ENCODE results near the gene MMP17.

The MMP17 gene

DNA sequence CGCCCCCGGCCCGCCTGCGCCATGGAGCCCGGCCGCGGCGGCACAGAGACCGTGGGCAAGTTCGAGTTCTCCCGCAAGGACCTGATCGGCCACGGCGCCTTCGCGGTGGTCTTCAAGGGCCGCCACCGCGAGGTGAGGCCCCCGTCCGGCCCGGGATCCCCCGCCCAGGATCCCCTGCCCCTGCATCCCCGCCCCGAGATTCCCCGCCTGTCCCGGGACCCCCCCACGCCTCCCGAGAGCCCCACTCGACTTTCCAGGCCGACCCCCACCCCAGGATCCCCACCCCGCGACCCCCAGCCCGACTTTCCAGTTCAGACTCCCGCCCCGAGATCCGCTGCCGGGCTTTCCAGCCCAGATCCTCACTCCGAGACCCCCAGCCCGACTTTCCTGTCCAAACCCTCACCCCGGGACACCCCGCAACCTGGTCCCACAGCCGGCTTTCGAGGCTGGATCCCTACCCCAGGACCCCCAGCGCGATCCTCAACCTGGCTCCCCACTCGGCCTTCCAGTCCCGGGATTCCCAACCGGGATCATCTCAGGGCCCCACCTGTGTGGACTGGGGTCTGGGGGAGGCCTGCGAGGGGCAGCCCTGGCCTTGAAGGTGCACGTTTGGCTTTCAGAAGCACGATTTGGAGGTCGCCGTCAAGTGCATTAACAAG, 66.9 kb downstream of the MMP17 start:
- DNase-seq (ENCODE audit: low spot score), result no peak

DNA sequence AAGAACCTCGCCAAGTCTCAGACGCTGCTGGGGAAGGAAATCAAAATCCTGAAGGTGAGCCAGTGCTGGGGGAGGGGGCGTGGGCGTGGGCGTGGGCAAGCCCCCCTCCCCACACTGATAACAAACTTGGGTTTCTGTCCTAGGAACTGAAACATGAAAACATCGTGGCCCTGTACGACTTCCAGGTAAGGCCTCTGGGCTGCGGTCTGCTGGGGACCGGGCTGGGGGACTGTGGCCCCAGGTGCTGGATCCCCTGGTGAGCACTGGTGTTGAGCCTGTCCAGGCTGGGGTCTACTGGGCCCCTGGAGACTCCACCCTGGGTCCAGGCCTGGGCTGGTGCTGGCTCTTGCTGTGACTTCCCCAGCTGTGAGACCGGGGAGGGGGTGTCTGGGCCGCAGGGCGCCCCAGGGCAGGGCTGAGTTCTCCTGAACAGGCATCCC, 67.5 kb downstream of the MMP17 start:
- no peak for DNase-seq (ENCODE audit: low spot score)

DNA sequence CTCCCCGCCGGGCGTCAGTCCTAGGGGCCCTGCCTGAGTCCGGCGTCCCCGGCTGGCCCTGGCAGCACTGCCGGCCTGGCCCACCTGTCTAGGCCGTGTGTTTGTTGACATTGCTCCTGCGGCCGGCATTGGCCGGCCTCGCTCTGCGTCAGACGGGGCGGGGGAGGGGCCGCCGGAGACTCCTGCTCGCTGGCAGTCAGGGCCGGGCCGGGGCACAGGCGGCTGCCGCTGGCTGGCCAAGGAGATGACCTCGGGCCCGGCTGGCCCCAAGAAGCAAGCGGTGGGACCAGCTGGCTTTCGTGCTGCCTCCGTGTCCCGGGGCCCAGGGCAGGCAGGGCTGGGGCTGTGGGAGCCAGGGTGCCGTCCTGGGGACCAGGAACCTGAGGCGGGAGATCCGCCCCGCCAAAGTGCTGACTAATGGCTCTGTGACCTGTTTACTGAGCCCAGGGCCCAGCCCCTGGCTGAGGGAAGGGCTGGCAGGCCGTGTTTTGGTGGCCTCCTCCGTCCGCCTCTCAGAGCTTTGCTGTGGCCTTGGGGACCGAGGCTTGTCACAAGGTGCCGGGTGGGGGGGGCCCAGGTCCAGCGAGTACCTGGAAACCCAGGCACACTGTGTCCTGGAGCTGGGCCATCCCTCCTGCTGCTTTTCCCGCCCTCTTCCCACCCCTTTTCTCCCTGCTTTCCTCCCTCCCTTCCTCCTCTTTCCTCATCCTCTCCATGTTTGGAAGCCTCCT, 68.1 kb downstream of the MMP17 start:
- peak; percentile 70 for DNase-seq (ENCODE audit: low spot score)

DNA sequence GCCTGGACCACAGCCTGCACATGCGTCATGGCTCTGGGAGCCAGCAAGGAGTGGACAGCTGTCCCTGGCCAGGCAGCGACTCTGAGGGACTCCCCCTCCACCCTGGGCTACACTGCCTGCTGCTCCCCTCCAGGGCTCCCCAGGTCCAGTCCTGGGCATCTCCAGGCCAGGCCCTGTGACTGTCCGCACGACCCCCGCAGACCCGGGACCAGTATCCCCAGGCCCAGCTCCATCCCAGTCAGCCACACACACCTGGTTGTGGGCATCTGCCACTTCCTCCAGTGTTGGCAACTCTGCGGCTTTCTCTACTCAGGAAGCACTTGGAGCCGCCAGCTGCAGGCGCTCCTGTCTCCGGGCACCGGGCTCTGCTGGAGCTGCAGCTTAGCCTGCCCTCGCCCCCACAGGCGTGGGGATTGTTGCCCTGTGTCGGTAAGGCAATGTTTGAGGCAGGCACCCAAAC, 68.6 kb downstream of the MMP17 start:
- no peak for DNase-seq (ENCODE audit: low spot score)

DNA sequence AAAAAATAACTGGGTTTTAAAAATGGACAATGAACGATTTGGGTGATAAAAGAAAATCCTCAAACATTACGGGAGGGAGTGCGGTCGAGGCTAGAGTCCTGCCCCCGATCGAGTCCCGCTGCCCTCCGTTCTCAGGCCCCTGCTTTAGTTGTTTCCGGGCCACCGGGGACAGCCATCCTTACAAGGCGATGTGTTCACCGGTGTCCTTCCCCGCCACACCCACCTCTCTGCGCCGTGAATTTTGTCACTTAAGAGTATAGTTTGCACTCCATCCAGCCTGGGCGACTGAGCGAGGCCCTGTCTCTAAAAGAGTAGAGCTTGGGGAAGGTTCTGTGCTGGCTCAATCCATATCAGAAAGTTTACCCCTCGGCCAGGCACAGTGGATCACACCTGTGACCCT, 69.1 kb downstream of the MMP17 start:
- no peak for DNase-seq (ENCODE audit: low spot score)

DNA sequence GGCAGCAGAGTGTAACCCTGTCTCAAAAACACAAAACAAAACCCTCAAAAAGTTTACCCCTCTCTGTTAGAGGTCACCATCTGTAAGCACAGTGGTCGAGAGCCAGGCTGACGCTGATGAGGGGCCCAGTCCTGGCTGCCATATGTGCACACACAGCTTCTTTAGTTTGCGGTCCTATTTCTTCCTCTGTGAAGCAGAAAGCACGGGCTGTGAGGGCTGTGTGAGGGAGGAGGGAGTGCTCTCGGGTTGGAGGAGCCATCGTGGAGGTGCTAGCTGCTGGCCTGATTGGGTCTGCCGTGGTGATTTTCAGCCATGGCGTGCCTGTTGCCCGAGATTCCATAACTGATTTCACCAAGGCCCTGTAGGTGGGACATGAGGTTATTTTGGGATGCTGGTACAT, 69.7 kb downstream of the MMP17 start:
- no peak for DNase-seq (ENCODE audit: low spot score)

DNA sequence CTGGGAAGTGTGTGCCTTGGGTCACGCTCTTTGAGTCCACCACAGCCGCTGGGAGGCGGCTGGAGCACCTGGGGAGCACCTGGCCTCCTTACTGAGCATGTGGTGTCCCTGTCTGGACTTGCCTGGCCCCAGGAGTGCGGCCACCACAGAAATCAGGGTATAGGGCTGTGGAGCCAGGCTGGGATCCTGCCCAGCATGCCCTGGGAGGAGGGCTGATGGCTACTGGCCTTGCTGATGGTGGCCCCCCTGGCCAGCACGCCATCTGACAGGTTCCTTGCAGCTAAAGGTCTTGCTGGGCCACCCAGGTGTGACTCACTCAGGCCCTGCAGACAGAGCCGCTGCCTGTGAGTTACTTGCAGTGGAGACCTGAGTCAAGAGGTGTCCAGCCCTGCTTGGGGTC, 72.2 kb downstream of the MMP17 start:
- no peak for DNase-seq (ENCODE audit: low spot score)
